HG02852 (cell line): ENCODE results near the gene CCNJL.

Experiments used
- ATAC-seq: cut with Tn5 transposase; IDR thresholded peaks from one replicate; pipeline ENCODE4 v1.9.1; 2021; ENCODE audit warnings: mild to moderate bottlenecking, moderate library complexity; ENCODE audit not compliant: unreplicated experiment

Gene CCNJL

DNA sequence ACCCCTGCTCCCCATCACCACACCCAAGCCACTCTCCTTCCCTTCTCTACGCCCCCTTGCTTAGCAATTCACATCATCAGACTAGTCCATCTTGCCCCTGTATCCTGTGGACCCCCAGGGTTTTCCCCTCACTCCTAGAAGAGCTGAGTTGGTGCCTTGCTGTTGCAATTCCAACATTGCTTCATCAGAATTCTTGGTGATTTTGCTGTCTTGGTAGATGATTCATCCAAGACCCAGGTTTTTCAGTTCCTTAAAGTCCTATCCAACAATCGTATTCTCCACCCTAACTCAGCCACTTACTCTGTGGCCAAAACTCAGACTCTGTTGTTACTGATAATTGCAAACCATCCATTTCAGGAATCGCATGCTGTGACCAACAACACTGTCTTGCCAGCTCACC lies 21.4 kb upstream of the CCNJL start:
- no peak for ATAC-seq

DNA sequence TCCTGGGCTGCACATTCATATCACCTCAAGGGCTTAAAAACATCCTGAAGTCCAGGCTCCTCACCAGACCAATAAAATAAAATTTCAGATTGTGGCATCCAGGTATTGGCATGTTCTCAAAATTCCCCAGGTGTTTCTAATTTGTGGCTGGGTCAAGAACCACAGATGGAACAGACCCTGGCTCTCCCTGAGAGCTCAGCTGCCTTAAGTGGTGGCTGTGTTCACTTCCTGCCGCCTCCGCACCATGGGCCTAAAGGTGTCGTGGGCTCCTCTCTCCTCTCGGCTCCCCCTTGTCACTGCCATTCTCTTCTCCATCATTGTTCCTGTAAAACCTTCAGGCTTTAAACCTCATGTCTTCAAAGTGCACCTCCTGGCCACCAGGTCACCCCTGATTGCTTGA lies 17.8 kb upstream of the CCNJL start:
- no peak for ATAC-seq

DNA sequence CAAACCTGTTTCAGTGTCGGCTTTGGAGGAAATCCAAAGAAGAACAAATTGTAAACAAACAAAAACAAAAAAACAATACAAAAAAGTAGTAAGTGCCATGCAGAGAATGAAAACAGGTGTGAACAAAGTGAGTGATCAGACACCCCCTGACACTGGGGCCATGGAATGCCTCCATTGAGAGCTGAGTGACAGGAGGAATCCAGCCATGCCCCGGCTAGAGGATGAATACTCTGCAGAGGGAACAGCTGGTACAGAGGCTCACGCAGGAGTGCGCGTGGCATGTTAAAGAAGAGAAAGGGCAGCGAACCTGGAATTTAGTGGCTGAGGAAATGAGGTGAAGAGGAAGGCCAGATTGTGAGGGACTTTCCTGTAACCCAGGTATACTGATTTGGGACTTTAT lies 15.5 kb upstream of the CCNJL start:
- ATAC-seq, result no peak

GRCh38 chr5:160326981-160327380 lies 14.6 kb upstream of the CCNJL start:
- ATAC-seq, result no peak

- no peak for ATAC-seq
Measured at GRCh38 chr5:160325716-160326115, 13.4 kb upstream of the CCNJL start.

GRCh38 chr5:160324886-160325285 lies 12.5 kb upstream of the CCNJL start:
- no peak for ATAC-seq

DNA sequence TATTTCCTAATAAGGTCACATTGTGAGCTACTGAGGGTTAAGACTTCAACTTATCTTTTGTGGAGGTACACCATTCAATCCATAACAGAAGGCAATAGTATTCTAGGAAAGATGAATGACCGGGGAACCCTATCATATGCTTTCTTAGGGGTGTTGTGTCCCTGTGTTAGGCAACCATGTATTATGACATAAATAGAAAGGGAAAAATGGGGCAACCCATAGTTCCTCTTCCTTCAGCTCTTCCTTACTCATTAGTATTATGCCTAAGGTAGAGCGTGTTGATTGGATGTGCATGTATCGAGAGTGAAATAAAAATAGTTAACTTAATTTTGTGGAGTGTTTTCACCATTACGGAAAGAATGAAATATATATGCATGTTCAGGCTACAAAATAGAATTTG lies 6.0 kb upstream of the CCNJL start:
- no peak for ATAC-seq

GRCh38 chr5:160317434-160317833 lies 5.1 kb upstream of the CCNJL start:
- ATAC-seq, result no peak

- no peak for ATAC-seq
Measured at GRCh38 chr5:160315968-160316367, 3.6 kb upstream of the CCNJL start.

DNA sequence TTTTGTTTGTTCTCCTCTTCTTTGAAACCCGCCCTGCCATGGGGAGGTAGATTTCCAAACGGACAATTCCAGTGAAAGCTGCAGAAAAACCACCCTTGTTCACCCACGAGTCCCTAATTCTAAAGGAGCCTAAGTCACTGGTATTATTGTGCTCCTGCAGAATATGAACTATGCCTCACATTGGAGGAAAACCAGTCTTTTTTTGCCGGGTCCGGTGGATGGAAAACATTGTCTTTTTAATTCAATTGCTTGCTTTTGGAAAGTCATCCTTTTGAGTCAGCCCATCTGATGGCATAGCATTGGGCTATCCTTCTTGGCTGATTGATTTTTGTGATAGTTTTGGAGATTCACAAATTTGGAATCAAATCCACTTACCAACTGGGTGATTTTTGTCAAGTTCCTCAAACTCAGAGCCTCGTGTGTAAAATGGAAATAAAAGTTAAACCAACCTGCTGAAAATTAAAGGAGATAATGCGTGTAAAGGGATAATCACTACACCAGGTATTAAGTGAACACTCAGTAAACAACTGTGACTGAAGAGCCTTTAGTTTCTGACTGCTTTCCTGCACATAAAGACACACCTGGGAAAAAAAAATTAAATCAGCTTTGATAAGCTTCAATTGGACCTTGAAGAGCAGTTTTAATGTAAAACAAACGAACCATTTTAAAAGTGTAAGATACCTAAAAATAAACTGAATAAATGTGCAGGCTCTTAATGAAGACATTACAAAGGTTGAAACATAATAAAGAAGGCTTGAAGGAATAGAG lies 780 bp upstream of the CCNJL start:
- ATAC-seq, result no peak

- ATAC-seq, result peak; percentile 23
Measured at GRCh38 chr5:160311491-160312133, 752 bp downstream of the CCNJL start.

DNA sequence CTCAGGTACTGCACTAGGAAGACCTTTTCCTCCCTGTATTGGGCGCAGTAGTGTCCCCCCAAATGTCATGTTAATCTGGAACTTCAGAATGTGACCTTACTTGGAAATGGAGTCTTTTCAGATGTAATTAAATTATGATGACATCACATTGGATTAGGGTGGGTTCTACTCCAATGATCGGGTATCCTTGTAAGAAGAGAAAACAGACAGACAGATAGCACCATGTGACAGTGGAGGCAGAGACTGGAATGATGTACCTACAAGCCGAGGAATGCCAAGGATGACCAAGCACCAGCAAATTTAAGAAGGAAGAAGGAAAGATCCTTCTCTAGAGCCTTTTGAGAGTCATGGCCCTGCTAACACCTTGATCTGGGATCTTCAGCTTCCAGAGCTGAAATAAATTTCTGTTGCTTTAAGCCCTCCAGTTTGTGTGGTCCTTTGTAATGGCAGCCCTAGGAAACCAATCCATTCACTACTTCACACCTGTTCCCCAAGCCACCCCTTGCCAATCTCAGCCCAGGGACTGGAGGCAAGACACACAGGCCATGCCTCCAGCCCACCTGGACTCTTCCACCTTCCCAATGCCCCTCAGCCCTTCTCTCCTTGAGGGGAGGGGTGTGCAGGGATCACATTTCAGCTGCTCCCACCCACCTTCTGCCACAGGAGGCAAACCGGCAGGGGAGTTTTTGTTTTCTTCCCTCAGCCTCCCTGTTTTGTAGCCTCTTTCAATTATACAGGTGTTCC lies 1.6 kb downstream of the CCNJL start:
- no peak for ATAC-seq

DNA sequence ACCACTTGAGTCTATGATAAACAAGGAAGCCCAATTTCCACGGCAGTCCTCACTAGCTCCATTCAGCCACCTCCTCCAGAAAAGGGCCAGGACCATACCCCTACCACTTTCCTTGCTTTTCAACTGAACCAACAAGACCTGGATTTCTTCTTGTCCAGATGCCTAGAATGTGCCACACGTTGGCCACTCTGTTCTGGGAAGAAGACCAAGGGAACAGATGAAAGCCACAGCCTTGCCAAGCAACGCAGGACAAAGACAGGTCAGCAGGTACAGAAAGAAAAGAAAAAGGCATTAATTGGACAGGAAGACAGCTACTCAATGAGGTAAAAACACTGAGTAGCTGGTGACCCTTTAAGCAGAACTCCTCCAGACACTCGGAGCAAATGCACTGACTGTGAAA lies 2.2 kb downstream of the CCNJL start:
- ATAC-seq, result no peak

- no peak for ATAC-seq
Measured at GRCh38 chr5:160306696-160307095, 5.7 kb downstream of the CCNJL start.

DNA sequence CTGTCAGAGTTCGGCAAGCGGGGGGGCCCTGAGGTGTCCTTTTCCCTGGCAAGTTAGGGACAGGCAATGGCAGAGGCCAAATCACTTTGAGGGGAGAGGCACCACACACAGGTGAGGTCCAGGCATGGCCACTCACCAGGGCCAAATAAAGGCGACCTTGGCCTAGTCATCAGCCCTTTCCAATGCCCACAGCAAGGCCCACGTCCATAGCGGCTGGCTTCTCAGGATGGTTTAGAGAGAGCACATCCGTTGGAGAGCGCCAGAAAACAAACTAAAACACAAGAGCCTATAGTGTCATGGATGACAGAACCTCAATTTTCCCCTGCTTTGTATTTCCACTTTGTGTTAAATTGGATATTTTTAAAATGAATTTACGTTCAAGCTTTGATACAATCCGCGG lies 7.0 kb downstream of the CCNJL start:
- no peak for ATAC-seq

DNA sequence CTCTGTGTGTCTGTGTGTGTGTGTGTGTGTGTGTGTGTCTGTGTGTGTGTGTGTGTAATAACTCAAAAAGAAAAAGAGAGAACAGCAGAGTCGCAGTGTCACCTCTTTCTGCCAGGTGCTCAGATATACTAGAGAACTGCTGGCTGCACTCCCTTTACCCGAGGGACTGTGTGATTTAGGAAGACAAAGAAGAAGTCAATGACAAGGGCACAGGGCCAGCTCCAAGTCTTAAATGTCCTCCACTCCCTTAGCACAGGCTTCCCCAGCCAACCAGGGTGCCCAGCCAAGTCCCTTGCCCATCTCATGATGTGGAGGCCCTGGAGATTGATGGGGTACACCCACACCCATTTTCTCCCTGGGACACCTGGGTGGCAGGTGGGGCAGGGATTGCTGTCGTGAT lies 8.7 kb downstream of the CCNJL start:
- ATAC-seq, result no peak

GRCh38 chr5:160298189-160298588 lies 14.2 kb downstream of the CCNJL start:
- ATAC-seq, result no peak

GRCh38 chr5:160297776-160298175 lies 14.6 kb downstream of the CCNJL start:
- ATAC-seq, result no peak

GRCh38 chr5:160297004-160297403 lies 15.4 kb downstream of the CCNJL start:
- no peak for ATAC-seq

DNA sequence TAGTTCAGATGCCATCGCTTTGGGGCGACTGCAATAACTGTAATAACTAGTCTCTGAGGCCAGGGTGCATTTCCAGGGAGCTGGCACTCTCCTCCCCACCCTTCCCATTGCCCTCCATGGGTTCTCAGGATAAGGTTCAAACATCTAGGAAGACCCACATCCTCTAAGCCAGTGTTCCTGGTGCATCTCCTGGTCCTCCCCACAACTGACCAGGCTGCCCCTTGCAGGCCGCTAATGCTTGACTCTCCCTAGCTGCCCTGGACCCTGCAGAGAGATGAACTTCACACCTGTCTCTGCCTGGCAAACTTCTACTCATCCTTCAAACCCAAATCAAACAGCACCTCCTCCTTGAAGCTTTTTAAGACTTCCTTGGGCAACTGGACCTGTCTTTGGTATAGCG lies 15.9 kb downstream of the CCNJL start:
- no peak for ATAC-seq

- ATAC-seq, result no peak
Measured at GRCh38 chr5:160293901-160294561, 18.3 kb downstream of the CCNJL start.
